ENCODE results near the gene SUSD2. TPM values are rescaled to one million over a fixed set of nuclear protein-coding genes. Genes with fewer than 3 reads are reported as not detected.

SUSD2 gene
- total and polyA plus RNA-seq, 4 donors, result 0.14 to 2.5 (median 0.52) TPM

GRCh38 chr22:24190159-24190540, 8.9 kb downstream of the SUSD2 start:
- TF ChIP-seq FOXA2 (IDR thresholded peaks at IDR 0.05), result no peak
- TF ChIP-seq MAX (IDR thresholded peaks at IDR 0.05), result no peak
- H3K27me3 ChIP-seq (ENCODE audit: control insufficient read depth in 4 of 4, insufficient read depth in 4 of 4, low read length in 3 of 4), result no peaks in the 10 kb centered on the region
- DNase-seq (ENCODE audit: low spot score), result no peak
- no peaks in the 10 kb centered on the region for H3K9me3 ChIP-seq (ENCODE audit: control insufficient read depth in 4 of 4, low read length in 3 of 4)
- H3K36me3 ChIP-seq (ENCODE audit: control insufficient read depth in 4 of 4, insufficient read depth in 3 of 4, low read depth in 1 of 4, low read length in 3 of 4), result no peaks in the 10 kb centered on the region
- no peaks in the 10 kb centered on the region for H3K4me1 ChIP-seq (ENCODE audit: control insufficient read depth in 4 of 4, insufficient read depth in 4 of 4, low read length in 3 of 4)
- 85% methylated on average over 14 of the region's 14 CpGs for WGBS
- H3K4me3 ChIP-seq (ENCODE audit: low read depth in 1 of 3, low read length in 3 of 3), result no peak overlapping the region
- no peak overlapping the region for H3K27ac ChIP-seq (ENCODE audit: low read depth in 1 of 2, low read length in 2 of 2)
- H3K9ac ChIP-seq (ENCODE audit: low read depth in 1 of 2, low read length in 2 of 2), result no peak overlapping the region

- TF ChIP-seq EGR1 (IDR thresholded peaks at IDR 0.05; ENCODE audit: low read depth in 2 of 2), result no peak
- TF ChIP-seq HNF4G (IDR thresholded peaks at IDR 0.05), result no peak
- TF ChIP-seq YY1 (IDR thresholded peaks at IDR 0.05), result no peak
- TF ChIP-seq NR2F2 (IDR thresholded peaks at IDR 0.05), result no peak
- no peak for TF ChIP-seq JUND (IDR thresholded peaks at IDR 0.05)
- no peak for TF ChIP-seq SP1 (IDR thresholded peaks at IDR 0.05)
- TF ChIP-seq ATF3 (IDR thresholded peaks at IDR 0.05), result no peak
- TF ChIP-seq RXRA (IDR thresholded peaks at IDR 0.05), result no peak
- TF ChIP-seq MAX (IDR thresholded peaks at IDR 0.05), result no peak
- no peak for TF ChIP-seq RAD21 (IDR thresholded peaks at IDR 0.05)
- no peak for TF ChIP-seq HNF4A (conservative IDR thresholded peaks at IDR 0.05)
- no peak for TF ChIP-seq ZBTB33 (IDR thresholded peaks at IDR 0.05)
- TF ChIP-seq REST (IDR thresholded peaks at IDR 0.05), result no peak
- no peak for TF ChIP-seq TAF1 (conservative IDR thresholded peaks at IDR 0.05)
- no peak for TF ChIP-seq FOXA2 (IDR thresholded peaks at IDR 0.05)
- TF ChIP-seq FOXA1 (IDR thresholded peaks at IDR 0.05), result no peak
- no peak for TF ChIP-seq GABPA (IDR thresholded peaks at IDR 0.05 in 1 of 2, conservative IDR thresholded peaks at IDR 0.05 in 1 of 2)
- no peaks in the 10 kb centered on the region for H3K4me1 ChIP-seq (ENCODE audit: control insufficient read depth in 4 of 4, insufficient read depth in 4 of 4, low read length in 3 of 4)
- H3K27me3 ChIP-seq (ENCODE audit: control insufficient read depth in 4 of 4, insufficient read depth in 4 of 4, low read length in 3 of 4), result no peaks in the 10 kb centered on the region
- no peaks in the 10 kb centered on the region for H3K9me3 ChIP-seq (ENCODE audit: control insufficient read depth in 4 of 4, low read length in 3 of 4)
- H3K4me3 ChIP-seq (ENCODE audit: low read depth in 1 of 3, low read length in 3 of 3), result no peak overlapping the region
- H3K36me3 ChIP-seq (ENCODE audit: control insufficient read depth in 4 of 4, insufficient read depth in 3 of 4, low read depth in 1 of 4, low read length in 3 of 4), result no peaks in the 10 kb centered on the region
- WGBS, result 92% methylated on average over 8 of the region's 8 CpGs
- DNase-seq (ENCODE audit: low spot score), result no peak
- no peak overlapping the region for H3K9ac ChIP-seq (ENCODE audit: low read depth in 1 of 2, low read length in 2 of 2)
- no peak overlapping the region for H3K27ac ChIP-seq (ENCODE audit: low read depth in 1 of 2, low read length in 2 of 2)
These were observed 9.4 kb downstream of the SUSD2 start for GRCh38 chr22:24190596-24191208.
